ENCODE data around the gene MFNG. TPM values are rescaled to one million over a fixed set of nuclear protein-coding genes. Genes with fewer than 3 reads are reported as not detected.
A peak's percentile ranks its signal among the peaks of the same experiment; 100 is the strongest.

The MFNG gene
- total RNA-seq, 1 donor from 2014 or later = not detected

GRCh38 chr22:37425369-37425768, 60.8 kb downstream of the MFNG start:
- DNase-seq (ENCODE audit: low read depth) = no peak
- no peak for TF ChIP-seq CTCF (conservative IDR thresholded peaks at IDR 0.05; ENCODE audit: low read depth, low read length)
- H3K4me3 ChIP-seq (ENCODE audit: low read depth, low read length) = peak overlapping the region; percentile 73

- DNase-seq (ENCODE audit: low read depth) = no peak
- TF ChIP-seq CTCF (conservative IDR thresholded peaks at IDR 0.05; ENCODE audit: low read depth, low read length) = no peak
- H3K4me3 ChIP-seq (ENCODE audit: low read depth, low read length) = no peak overlapping the region
Observed at GRCh38 chr22:37423283-37423682, 62.9 kb downstream of the MFNG start.

GRCh38 chr22:37421468-37421877, 64.7 kb downstream of the MFNG start:
- TF ChIP-seq CTCF (conservative IDR thresholded peaks at IDR 0.05; ENCODE audit: low read depth, low read length) = no peak
- H3K4me3 ChIP-seq (ENCODE audit: low read depth, low read length) = no peak overlapping the region
- no peak for DNase-seq (ENCODE audit: low read depth)

GRCh38 chr22:37420686-37421467, 65.3 kb downstream of the MFNG start:
- no peak for DNase-seq (ENCODE audit: low read depth)
- no peak for TF ChIP-seq CTCF (conservative IDR thresholded peaks at IDR 0.05; ENCODE audit: low read depth, low read length)
- H3K4me3 ChIP-seq (ENCODE audit: low read depth, low read length) = peak overlapping the region; percentile 55

- peak overlapping the region; percentile 55 for H3K4me3 ChIP-seq (ENCODE audit: low read depth, low read length)
- TF ChIP-seq CTCF (conservative IDR thresholded peaks at IDR 0.05; ENCODE audit: low read depth, low read length) = no peak
- no peak for DNase-seq (ENCODE audit: low read depth)
Observed at GRCh38 chr22:37419969-37420685, 66.1 kb downstream of the MFNG start.

GRCh38 chr22:37419370-37419968, 66.7 kb downstream of the MFNG start:
- DNase-seq (ENCODE audit: low read depth) = no peak
- TF ChIP-seq CTCF (conservative IDR thresholded peaks at IDR 0.05; ENCODE audit: low read depth, low read length) = no peak
- peak overlapping the region; percentile 55 for H3K4me3 ChIP-seq (ENCODE audit: low read depth, low read length)

Other genes starting within 250 kb of the MFNG start
- 51.9 and 58.2 TPM in 2 replicates for gene RAC2, start 242.1 kb downstream of the MFNG start, total RNA-seq
- gene CYTH4, start 203.9 kb downstream of the MFNG start, total RNA-seq = 0.07 TPM in 1 of 2 replicates, not detected in the other
- gene ELFN2, start 58.9 kb downstream of the MFNG start, total RNA-seq = 4.6 and 11.7 TPM in 2 replicates
- 60.0 and 63.8 TPM in 2 replicates for gene CARD10, start 33.0 kb upstream of the MFNG start, total RNA-seq
- gene CDC42EP1, start 74.1 kb upstream of the MFNG start, total RNA-seq = 102 and 110 TPM in 2 replicates
- gene LGALS2, start 93.7 kb upstream of the MFNG start, total RNA-seq = not detected in 2 replicates
- gene GGA1, start 122.5 kb upstream of the MFNG start, total RNA-seq = 43.8 and 49.6 TPM in 2 replicates
- gene SH3BP1, start 153.3 kb upstream of the MFNG start, total RNA-seq = 15.1 and 25.0 TPM in 2 replicates
- gene PDXP, start 172.3 kb upstream of the MFNG start, total RNA-seq = 21.0 and 42.3 TPM in 2 replicates
- gene LGALS1, start 189.3 kb upstream of the MFNG start, total RNA-seq = 1,711 and 1,833 TPM in 2 replicates
- gene NOL12, start 200.0 kb upstream of the MFNG start, total RNA-seq = 18.2 and 47.9 TPM in 2 replicates
- gene TRIOBP, start 210.7 kb upstream of the MFNG start, total RNA-seq = 75.1 and 82.2 TPM in 2 replicates

Data from epithelial cell of proximal tubule (primary cell).